Activated CD4-positive, alpha-beta T cell treated with anti-CD3 and anti-CD28 coated beads for 1 hour (primary cell): ENCODE data around the gene RAB34.
A peak's percentile ranks its signal among the peaks of the same experiment; 100 is the strongest.
"Not testable (repeated sequence)": the region's sequence is repeated elsewhere in the genome, so short reads cannot be mapped to it uniquely, and the experiment has no call there.

ENCODE experiments used
- DNase-seq: peaks from one replicate; pipeline ENCODE4 v3.0.0-alpha.2; 2020

Gene RAB34

DNA sequence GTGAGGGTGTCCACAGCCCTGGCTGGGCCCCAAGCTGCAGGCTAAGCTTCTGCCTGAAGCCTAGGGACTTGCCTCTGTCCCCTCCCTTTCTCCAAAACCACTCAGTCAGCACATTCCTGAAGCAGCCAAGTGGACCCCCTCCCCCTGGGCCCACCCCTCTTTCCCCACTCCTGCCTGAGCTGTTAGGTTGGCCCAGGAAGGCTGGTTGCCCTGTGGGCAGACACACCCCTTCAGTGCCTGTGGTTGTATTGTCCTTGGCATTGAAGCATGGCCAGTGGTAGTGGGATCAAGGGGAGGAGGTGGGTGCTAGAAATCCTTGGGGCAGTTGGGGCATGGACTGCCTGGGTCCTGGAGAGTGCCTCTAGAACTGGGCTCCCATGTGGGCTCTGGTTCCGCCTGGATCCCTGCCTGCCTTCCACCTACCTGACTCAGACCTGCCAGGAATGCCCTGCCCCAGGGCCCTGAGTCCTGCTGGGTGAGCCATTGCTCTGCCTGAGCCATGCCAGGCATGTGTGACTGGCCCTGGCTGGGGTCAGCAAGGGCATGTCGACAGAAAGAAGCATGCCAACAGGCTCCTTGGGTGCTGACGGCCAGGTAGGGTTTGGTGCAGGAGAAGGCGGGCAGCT, 28.2 kb upstream of the RAB34 start:
- no peak for DNase-seq

DNA sequence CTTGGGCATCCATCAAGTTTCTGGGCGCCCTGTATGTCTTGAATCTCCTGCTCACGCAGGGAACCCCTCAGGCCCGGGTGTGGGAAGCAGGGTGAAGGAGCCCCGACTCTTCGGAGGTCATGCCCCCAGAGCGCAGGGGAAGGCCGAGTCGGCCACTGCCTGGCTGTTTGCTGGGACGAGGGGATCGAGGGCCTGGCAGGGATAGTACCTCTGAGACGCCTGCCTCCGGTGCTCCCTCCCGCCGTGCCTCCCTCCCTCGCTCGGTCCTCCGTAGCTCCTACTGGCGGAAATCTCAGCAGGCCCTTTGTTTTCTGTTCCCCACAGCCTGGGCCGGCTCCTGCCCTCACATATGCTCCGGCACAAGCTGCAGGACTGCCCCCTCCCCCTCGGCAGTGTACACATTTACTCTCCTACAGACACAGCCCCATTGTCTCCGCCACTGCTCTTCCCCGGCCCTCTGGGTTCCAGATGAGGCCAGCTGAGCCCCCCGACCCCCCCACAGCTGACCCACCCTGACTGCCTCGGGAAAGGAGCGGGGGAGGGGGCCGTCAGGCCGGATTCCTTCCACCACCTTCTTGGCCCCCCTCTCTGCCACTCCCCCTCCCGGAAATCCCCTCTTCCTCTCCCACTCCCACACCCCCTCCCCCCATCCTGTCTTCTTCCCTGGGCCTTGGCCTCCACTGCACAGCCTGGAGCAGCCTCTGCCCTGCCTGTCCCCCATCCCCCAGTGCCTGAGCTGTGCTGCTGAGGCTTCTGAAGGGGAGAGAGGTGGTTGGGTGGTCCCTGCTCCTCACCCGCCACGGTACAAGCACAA, 27.5 kb upstream of the RAB34 start:
- DNase-seq: no peak

DNA sequence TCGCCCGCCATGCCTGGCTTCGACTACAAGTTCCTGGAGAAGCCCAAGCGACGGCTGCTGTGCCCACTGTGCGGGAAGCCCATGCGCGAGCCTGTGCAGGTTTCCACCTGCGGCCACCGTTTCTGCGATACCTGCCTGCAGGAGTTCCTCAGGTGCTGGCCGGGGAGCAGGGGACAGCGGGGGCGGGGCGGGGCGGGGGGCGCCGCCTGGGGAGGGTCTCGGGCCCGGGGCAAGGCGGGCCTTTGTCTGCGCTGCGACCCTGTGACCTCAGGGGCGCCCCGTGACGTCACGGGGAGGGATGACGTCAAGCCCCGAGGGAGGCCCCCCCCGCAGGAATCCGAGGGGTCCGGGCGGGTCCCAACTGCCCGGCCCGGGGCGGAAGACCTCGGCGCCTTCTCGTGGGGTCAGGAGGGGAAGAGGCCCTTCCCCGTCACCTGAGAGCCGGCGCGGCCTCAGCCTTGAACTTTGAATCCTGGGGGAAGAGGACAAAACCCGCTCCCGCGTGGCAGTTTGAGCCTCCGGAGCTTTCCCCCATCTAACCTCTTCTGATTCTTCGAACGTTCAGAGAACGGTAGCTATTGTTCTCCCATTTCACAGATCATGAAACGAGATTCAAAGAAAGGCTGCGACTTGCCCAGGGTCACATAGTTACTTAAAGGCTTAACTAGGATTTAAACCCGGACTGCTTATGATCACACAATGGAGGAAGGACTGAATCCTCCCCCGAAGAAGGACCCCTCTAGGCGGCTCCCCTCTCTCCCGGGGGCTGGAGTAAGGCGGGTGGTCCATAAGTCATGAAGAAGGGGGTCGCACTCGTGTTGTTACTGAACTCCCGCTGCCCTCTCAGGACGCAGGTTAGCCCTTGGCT, 26.7 kb upstream of the RAB34 start:
- DNase-seq: peak; percentile 55

DNA sequence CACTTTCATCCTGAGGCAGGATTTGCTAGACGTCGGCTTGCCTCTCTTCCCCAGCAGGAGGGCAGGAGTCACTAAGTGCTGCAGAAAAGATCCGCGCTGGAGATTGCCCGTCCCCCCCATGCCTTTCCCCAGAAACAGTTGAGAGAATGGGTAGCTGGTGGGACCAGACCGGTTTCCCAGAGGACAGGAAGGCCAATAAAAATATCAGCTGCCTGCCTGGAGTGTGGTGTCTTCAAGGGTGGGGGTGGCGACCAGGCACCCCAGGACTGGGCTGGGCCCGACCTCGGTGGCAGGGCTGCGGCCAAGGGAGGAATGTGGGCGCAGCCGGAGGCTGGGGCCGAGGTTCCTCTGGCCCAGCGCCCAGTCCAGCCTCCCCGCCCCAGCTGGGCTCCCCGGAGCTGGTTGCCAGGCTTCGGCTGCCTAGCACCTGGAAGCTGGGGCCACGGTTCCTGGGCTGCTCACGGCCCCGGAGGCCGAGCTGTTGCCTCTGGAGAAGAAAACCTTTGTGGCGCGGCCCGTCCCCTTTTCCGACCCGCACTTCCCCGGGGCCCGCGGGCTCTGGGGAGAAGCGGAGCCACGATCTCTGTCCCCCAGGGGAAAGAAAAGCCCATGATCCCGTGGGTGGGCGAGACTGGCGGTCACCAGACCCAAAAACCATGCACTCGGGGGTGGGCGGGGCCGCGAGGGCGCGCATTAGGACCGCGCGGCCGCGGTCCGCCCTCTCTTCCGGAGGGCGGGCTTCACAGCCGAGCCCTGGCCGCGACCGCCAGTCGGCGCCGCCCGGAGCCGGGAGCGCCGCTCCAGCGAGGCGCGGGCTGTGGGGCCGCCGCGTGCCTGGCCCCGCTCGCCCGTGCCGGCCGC, 25.8 kb upstream of the RAB34 start, which contains the start of gene TRAF4:
TRAF4 (plus strand) TSS at position 769 of the 861 bp plus-strand sequence. CDS start 102 bp downstream, outside the sequence.
- peak; percentile 60 for DNase-seq

DNA sequence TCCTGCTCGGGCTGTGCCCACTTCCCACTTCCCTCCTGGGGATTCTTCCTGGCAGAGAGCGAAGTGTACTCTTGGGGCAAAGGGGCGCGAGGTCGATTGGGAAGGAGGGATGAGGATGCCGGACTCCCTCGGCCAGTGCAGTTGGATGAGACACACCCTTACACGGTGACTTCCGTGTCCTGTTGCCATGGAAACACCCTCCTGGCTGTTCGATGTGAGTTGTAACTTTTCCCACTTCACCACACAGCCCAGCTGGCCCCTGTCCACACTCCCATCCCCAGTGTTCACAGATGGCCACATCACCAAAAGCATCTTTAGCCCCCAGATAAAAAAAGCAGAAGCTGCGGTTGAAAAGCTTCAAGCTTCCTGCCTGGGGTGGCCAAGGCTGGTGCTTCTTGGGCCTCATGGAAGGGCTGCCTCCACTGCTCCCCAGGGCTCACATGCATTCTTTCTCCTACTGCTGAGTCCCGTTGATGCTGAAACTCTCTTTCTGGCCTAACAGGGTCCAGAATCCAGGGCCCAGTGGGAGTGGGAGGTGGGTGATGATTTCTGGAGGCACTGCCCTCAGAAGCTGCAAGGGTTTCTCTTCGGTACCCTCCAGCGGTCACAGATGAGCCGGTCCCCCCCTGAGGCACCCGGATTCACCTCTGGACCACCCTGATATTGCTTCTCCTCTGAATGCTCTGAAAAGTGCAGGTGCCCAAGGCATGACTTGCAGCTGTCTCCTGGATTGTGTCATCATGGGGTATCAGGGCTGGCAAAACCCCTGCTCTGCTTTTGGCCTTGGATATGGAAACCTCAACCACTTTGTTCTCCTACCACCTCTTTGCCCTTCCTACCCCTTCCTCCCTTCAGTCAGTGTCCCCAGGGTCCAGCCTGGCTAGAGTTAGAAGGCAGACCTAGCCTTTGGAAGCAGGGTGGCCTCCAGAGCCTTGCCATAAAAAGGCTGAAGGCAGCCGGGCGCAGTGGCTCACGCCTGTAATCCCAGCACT, 24.0 kb upstream of the RAB34 start:
- DNase-seq: no peak

DNA sequence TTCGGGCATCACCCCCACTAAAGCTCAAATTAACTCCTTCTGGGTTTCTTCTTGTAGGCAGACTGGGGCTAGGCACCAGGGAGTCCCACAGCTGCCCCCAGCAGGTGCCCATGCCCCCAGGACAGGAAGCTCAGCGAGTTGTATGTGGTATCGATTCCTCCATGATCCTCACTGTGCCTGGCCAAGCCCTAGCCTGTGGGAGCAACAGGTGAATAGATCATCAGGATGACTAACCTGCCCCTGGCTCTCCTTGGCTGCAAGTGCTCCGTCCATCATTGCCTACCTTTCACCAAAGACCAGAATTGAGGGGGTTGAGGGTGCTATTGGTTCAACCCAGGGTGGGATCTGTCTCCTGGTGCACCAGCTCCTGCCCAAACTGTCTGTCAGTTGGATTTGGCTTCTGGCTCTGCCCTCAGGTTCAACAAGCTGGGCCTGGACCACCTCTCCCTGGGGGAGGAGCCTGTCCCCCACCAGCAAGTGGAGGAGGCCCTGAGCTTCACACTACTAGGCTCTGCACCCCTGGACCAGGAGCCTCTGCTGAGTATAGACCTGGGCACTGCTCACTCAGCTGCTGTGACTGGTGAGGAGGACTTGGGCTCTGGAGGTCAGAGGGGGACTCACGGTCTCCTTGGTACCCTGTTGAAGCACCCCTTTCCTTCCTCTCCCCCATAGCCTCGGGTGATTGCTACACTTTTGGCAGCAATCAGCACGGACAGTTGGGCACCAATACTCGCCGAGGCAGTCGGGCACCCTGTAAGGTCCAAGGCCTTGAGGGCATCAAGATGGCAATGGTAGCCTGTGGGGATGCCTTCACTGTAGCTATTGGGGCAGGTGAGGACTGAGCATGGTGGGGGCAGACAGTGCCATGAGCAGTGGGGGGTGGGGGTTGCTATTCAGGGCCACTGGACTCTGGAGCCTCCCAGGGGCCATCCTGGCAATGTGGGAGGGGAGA, 23.0 kb upstream of the RAB34 start:
- DNase-seq: no peak

DNA sequence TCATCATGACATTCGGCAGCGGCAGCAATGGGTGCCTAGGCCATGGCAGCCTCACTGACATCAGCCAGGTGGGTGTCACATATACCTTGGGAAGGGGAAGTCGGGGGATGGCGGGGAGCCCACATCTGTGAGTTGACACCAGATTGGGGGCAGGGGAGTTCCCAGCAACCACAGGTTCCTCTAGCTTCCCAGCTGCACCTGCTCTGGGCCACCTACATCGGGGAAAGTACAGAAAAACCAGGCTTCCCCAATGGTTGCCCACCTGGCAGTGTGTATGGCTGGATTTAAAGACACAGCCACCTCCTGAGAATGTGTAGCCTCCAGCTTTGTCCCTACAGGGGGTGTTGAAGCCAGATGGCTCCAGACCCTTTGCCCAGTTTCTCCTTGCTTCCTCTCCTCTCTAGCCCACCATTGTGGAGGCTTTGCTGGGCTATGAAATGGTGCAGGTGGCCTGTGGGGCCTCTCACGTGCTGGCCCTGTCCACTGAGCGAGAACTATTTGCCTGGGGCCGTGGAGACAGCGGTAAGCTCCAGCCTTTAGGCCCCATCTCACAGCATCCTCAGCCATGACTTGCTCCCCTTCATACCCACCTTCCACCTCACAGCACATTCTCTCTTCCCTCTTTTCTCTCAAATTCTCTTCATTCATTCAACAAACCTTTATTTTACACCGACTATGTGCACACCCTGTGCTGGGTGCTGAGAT, 21.2 kb upstream of the RAB34 start:
- DNase-seq: no peak

DNA sequence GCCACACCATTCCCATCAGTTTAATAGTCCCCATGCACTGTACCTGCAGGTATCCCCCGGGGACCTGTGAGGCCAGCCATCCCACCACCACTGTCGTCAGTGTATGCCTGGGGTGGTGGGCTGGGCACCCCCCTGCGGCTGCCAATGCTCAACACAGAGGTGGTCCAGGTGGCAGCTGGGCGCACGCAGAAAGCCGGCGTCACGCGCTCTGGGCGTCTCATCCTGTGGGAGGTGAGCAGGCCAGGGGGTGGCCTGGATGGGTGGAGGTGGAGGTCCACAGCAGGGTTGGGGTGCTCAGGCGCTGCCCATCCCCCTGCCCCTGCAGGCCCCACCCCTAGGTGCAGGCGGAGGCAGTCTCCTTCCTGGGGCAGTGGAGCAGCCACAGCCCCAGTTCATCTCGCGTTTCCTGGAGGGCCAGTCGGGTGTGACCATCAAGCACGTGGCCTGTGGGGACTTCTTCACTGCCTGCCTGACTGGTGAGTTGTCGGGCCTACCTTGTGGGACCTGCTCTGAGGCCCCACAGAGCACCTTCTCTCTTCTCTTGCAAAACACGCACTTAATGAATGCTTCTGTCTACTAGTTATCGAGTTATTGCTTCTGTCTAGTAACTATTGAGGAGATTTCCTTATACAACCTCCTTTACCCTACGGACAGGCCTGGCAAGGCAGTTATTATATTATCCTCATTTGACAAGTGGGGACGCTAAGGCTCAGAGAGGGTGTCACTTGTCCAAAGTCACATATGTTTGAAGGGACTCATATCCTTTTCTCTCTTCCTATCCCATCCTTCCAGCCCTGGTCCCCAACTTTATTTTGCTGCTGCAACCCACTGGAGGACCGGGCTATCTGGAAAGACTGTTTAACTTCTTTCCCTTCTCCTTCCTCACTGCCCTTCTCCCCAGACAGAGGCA, 20.4 kb upstream of the RAB34 start:
- no peak for DNase-seq

DNA sequence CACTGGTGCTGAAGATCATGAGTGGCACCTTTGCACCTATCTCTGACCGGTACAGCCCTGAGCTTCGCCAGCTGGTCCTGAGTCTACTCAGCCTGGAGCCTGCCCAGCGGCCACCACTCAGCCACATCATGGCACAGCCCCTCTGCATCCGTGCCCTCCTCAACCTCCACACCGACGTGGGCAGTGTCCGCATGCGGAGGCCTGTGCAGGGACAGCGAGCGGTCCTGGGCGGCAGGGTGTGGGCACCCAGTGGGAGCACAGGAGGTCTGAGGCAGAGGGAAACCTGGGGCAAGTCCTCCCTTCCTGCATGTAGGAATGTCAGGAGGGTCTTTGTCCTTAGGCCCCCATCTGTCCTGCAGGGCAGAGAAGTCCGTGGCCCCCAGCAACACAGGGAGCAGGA, 19.6 kb upstream of the RAB34 start:
- no peak for DNase-seq

DNA sequence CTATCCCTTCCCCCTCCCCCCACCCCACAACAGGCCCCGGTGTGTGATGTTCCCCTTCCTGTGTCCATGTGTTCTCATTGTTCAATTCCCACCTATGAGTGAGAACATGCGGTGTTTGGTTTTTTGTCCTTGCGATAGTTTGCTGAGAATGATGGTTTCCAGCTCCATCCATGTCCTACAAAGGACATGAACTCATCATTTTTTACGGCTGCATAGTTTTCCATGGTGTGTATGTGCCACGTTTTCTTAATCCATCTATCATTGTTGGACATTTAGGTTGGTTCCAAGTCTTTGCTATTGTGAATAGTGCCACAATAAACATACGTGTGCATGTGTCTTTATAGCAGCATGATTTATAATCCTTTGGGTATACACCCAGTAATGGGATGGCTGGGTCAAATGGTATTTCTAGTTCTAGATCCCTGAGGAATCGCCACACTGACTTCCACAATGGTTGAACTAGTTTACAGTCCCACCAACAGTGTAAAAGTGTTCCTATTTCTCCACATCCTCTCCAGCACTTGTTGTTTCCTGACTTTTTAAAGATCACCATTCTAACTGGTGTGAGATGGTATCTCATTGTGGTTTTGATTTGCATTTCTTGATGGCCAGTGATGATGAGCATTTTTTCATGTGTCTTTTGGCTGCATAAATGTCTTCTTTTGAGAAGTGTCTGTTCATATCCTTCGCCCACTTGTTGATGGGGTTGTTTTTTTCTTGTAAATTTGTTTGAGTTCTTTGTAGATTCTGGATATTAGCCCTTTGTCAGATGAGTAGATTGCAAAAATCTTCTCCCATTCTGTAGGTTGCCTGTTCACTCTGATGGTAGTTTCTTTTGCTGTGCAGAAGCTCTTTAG, 18.5 kb upstream of the RAB34 start:
- DNase-seq: not testable (repeated sequence)

DNA sequence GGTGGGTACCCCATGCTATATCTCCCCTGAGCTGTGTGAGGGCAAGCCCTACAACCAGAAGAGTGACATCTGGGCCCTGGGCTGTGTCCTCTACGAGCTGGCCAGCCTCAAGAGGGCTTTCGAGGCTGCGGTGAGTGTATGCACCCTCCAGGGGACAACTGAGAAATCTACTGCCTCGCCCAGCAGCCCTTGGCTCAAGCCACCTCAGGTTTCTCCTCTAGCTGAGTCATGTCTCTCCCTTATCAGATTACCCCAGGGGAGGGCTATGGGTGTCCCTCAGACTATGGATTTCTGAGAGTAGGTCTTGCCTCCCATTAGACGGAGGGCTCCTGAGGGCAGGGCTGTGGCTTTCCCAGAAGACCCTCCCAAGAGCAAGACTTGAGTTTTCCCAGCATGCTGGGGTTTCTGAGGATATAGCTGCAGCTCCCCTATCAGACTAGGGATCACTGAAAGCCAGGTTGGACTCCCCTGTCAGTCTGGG, 17.6 kb upstream of the RAB34 start:
- DNase-seq: no peak

DNA sequence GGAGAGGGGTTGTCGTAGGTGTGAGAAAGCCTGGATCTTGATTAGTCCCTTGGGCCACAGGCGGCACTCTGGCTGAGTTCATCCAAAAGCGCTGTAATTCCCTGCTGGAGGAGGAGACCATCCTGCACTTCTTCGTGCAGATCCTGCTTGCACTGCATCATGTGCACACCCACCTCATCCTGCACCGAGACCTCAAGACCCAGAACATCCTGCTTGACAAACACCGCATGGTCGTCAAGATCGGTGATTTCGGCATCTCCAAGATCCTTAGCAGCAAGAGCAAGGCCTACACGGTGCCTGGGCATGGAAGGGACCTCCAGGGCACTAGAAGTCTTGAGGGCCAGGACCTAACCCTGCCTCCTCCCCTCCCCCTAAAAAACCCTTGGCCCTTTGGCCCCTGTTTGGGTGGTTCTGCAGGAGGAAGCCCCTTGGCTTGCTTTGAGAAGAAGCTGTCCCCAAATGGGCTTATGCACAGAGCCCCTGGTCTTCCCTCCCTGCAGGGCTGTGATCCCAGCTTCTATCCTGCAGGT, 17.1 kb upstream of the RAB34 start:
- no peak for DNase-seq

DNA sequence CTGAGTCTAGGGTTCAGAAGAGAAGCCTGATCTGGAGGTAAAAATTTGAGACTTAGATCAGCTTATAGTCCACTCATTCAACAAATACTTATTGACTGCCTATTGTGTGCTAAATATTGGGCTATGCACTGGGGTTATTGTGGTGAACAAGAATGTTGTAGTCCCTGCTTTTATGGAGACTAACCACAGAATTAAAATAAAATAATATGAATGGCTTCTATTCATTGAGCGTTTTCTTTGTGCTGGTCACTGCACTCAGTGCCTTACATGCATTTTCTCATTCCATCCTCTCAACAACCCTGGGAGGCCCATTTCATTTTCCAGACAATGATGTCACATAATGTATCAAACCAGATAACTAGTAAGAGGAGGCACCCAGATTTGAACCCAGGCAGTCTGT, 15.7 kb upstream of the RAB34 start:
- DNase-seq: no peak

DNA sequence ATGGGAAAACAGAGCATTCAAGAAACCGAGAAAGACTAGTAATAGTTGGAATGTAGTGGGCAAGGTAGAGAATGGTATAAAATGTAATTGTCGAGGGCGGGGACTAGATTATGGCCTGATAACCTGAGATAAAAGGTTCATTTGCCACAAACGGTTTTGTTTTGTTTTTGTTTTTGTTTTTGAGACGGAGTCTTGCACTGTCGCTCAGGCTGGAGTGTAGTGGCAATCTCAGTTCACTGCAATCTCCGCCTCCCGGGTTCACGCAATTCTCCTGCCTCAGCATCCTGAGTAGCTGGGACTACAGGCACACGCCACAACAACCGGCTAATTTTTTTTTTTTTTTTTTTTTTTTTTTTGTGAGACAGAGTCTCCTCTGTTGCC, 12.3 kb upstream of the RAB34 start:
- no peak for DNase-seq

DNA sequence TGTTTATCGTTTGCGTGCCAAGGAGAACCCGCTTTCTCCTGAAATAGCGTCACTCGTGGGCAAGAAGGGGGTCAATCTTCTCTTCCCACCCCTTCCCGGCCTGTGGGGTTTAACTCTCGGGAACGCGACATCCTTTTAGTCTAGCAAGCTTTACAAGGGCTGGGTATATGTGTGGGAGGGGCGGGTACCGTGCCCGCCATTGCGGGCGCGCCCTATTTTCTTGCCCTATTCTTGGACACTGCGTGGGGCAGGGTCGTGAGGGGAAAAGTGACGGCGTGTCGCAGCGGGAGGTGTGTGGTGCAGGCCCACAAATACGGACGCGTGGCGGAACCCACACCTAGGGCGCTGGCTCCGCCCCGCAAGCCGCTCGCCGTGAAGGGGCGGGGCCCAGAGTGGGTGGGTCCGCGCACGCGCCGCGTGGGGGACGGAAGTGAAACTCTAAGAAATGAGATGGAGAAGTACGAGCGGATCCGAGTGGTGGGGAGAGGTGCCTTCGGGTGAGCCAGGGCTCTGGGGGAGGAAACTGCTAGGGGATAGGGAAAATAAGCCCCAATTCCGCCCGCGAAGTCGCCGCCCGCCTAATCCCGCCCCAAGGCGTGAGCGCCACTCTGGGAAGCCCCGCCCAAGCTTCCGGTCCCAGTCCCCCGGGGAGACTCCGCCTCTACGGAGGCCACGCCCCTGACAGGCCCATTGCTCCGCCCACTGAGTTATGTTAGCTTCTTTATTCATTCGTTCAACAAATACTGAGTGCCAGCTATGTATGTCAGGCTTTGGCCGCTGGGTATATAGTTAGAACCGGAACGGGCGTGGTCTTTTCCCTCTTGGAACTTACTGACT, 10.9 kb upstream of the RAB34 start, which contains the start of gene NEK8:
NEK8 (plus strand) TSS at position 425 of the 837 bp plus-strand sequence; CDS start at position 451, 26 bp downstream.
- DNase-seq: peak; percentile 97
